GM21528 (cell line): ENCODE measurements around the gene OR4D2.

Source experiments
- ATAC-seq: cut with Tn5 transposase; IDR thresholded peaks from one replicate; pipeline ENCODE4 v1.9.1; 2021; ENCODE audit warnings: mild to moderate bottlenecking, moderate library complexity; ENCODE audit not compliant: unreplicated experiment, low FRiP score

The OR4D2 gene

DNA sequence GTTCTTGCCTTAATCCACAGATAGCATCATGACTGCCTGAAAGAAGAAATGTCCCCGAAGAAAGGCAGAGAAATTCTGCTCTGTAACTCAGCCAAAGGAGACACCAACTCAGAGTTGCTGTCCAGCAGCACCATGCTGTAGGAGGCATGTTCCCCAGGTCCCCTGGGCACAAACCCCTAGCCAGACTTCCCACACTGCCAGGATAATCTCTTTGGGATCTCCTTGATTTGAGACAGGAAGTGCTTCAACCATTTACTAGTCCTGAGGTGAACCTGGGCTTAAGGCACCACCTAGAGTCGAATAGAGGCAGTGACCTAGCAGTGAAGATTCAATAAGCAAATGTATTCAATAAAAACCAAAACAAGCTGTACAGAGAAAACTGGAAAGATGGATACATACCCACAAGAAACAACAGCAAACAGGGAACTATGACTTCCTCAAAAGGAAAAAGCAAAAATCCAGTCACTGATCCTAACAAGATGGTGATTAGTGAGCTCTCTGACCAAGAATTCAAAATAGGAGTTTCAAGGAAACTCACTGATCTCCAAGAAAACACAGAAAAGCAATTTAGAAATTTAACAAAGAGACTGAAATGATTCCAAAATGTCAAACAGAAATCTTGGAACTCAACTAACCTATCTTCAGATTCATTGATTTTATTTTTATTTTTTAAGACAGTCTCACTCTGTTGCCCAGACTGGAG is 5.7 kb downstream of the OR4D2 start:
- no peak for ATAC-seq

- ATAC-seq, result no peak
These were observed 8.1 kb downstream of the OR4D2 start for GRCh38 chr17:58174871-58175270.

DNA sequence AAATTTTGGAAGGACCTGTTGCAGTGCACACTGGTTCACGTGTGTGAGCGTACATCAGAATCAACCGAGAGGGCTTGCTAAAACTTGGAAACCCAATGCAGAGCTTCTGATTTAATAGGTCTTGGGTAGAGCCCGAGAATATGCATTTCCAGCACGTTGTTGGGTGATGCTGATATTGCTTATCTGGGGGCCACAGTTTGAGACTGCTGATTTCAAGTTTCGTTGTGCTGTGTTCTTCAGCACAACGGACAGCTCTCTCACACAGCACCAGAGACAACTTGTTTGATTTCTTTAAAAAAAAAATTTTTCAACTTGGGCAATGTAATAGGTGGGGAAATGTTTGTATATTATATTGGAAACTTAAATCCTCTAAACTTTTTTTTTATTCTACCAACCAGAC is 9.4 kb downstream of the OR4D2 start:
- no peak for ATAC-seq

DNA sequence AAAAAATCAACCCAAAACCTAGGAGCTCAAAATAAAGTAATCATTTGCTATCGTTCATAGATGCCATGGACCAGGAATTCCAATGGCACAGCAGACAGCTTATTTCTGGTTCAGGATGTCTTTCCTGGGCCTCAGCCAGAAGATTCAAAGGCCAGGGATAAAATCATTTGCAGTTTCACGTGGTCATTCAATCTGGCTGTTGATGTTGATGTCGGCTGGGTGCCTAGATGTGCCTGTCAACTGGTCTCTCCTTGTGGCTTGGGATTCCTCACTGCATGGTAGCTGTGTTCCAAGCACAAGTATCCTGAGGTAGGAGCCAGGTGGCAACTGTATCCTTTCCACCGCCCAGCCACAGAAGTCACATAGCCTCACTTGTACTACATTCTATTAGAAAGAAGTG is 15.0 kb downstream of the OR4D2 start:
- no peak for ATAC-seq

DNA sequence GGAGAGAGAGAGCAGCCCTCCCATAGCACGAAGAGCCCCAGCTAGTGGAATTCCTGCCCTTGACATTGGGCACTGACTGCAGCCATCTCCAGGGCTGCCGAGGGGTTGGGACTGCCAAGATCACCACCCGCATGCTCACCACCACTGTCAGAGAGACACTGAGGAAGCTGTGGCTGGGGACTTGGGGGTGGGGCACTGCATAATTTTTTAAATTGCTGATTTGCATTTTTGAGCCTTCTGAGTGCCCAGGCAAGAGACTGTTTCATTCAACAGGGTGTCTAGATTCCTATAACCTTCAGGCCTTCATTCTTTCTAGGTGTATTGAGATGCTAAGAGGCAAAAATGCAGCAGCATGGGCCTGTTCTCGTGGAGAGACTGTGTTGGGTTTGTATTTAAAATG is 16.7 kb downstream of the OR4D2 start:
- no peak for ATAC-seq

GRCh38 chr17:58184308-58184985 is 17.7 kb downstream of the OR4D2 start:
- no peak for ATAC-seq

DNA sequence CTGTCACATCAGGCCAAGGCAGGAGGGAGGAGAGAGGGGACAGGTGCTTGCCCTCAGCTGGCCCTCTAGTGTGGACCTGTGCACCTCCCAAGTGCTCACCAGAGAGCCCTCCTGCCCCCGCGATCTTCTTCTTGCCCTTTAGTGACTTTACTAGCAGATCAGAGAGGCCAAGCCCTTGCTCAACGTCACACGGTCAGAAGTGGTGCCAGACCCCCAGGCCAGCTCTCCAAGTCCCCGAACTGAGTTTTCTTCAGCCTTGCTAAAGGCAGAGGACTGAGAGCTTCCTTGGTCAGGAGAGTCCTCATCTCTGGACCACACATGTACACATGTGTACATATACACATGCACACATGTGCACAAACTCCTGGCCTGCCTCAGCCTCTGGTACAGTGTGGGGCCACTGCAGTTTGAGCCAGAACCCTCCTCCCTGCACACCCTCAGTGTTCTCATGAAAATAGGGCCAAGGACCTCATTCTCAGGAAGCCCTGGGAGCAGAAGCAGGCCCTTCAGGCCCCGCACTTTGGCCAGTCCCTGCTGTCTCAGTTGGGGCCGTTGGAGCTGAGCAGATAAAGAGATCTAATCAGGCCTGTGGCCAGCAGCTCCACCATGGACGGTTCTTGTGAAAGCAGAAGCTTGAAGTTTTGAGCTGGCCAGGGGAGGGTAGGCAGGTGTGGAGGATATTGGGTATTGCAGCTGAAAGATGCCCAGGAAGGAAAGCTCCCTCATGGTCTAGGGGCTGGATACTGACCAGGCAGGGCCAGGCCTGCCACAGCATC is 18.4 kb downstream of the OR4D2 start:
- ATAC-seq, result no peak

DNA sequence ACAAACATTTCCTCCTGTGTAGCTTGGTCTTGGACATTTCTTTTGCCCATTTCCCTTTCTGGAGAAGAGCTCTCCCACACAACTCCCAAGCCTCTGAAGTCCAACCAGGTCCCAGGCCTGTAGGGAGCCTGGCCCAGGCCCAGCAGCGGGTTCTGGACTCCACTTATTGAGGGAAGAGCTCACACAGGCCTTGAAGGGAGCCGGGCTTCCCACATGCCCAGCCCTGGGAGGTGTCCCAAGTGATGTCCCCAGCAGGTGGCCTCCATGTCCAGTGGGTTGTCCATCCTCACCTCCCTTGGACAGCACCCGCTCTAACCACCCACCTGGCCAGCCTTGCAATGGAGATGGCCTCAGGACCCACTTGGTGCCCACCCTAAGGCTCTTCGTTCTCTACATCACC is 19.8 kb downstream of the OR4D2 start:
- no peak for ATAC-seq

DNA sequence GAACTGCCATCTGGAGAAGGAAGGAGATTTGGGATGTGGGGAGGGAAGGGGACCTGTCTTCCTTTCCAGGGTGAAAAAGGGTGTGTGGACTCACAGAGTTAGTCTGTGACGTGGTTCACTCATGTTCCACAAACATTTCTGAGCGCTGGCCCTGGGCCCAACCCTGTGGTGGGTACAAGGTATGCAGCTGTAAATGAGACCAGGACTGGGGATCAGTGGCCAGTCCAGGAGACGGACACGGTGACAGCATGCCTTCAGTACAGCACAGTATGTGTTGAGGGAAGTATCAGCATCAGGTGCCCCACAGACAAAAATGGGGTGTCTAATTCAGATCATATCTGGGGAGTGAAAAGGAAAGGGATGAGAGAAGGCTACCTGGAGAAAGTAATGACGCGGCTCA is 20.3 kb downstream of the OR4D2 start:
- no peak for ATAC-seq

- ATAC-seq, result no peak
These were observed 20.9 kb downstream of the OR4D2 start for GRCh38 chr17:58187675-58188074.

DNA sequence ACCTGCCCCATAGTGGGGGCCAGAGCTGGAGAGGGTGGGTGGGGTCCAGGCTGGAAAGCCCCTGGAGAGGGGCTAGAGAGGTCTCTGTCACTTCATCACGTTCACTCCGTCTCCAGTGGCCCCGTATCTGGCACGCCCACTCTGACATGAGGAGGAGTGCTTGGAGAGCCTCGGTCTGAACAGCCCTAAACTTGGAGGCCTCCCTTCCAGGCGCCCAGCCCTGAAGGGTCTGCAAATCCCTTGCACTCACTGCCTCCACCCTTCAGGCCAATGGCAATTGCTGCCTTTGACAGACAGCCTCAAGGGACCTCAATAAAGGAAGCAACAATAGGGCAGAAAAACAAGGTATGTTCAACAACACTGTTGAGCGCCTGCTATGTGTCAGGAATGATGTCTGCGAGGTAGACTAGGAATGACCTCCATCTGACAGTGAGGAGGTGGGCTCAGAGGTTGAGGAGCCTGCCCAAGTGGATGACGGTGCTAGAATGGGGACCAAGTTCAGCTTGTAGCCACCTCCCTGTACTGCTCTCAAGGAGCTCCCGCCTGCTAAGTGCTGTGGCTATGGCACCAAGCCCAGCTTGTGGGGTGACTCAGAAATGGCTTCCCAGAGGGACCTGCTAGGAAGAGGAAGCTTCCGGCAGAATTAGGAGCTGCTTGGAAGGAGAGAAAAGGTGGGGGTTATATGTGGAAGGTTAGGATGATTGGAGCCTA is 22.8 kb downstream of the OR4D2 start:
- no peak for ATAC-seq

DNA sequence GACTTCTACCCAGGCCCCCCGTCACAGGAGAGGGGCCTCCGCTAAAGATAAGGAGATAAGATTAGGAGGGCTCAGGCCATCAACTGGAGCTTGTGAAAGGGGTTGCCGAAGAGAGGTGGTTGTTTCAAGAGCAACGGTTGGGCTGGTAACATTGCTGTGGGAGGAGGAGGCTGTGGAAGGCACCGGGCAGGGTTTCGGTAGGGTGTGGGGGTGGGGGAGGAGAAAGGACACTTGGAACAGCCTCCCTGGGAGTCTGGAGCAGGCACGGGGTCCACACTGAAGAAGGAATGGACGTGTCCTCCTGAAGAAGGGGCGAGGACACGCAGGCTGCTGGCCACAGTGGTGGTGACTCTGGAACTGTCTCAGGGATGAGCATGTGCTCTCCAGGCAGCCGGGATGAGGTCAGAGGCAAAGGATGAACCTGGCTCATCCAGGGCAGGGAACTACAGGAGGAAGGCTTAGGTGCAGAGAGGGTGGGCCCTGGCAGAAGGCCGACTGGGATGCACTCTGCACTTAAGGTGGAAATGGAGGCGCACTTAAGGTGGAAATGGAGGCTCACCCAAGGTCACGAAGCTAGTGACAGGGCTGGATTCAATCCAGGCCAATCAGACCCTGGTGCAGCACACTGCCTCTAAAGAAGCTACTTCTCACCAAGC is 24.6 kb downstream of the OR4D2 start:
- ATAC-seq, result no peak

GRCh38 chr17:58192612-58193011 is 25.8 kb downstream of the OR4D2 start, which contains the start of gene EPX:
EPX (plus strand) TSS chr17:58192726; CDS start chr17:58192847, 121 bp downstream.
- ATAC-seq, result no peak

- ATAC-seq, result no peak
These were observed 27.0 kb downstream of the OR4D2 start for GRCh38 chr17:58193641-58194255.

- no peak for ATAC-seq
These were observed 28.8 kb downstream of the OR4D2 start for GRCh38 chr17:58195518-58196123.

DNA sequence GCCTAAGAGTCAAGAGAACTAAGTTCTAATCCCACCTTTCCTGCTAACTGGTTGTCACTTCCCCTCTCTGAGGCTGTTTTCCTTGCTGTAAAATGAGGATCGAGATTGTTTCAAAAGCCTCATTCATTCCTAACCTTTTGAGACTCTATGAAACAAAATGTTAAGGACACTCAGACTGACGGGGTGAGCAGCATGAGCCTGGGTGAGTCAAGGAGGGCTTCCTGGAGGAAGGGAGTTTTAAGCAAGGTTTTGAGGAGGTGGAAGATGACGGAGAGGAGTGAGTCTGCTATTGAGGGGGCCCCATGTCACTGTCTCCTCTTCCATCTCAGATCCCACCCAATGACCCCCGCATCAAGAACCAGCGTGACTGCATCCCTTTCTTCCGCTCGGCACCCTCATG is 29.8 kb downstream of the OR4D2 start:
- no peak for ATAC-seq

GRCh38 chr17:58200024-58200633 is 33.3 kb downstream of the OR4D2 start:
- ATAC-seq, result no peak

DNA sequence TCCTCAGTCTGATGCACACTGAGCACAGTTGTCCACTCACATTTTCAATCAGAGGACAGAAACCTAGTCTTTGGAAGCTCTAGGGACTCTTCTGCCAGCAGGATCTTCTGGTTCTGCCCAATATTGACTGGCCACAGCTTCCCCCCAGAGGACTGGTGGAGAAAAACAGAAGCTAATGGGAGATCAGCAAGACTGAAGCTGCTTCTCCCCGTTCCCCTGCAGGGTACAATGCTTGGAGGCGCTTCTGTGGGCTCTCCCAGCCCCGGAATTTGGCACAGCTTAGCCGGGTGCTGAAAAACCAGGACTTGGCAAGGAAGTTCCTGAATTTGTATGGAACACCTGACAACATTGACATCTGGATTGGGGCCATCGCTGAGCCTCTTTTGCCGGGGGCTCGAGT is 36.1 kb downstream of the OR4D2 start:
- no peak for ATAC-seq

DNA sequence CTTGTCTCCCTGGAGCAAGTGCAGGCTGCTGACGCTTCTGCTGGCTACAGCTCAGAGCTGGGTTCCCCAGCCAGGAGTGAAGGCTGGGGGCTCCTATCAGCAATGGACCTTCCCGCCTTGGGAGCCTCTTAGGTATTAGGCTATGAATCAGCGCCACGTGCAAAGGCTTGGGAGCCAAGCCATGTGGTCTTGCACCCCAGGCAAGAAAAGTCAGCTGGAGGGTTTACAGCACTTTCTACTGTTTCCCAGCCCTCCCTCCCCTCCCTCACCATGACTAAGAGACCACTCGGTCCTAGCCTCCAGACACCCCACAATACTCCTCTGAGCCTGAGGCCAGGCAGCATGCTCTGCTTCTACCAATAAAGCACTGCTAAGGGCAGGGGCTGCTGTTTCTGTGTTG is 38.0 kb downstream of the OR4D2 start:
- ATAC-seq, result no peak
